Measurements from ENCODE around the gene ABHD14A.
"Not testable (repeated sequence)": the region's sequence is repeated elsewhere in the genome, so short reads cannot be mapped to it uniquely, and the experiment has no call there.

ABHD14A gene

DNA sequence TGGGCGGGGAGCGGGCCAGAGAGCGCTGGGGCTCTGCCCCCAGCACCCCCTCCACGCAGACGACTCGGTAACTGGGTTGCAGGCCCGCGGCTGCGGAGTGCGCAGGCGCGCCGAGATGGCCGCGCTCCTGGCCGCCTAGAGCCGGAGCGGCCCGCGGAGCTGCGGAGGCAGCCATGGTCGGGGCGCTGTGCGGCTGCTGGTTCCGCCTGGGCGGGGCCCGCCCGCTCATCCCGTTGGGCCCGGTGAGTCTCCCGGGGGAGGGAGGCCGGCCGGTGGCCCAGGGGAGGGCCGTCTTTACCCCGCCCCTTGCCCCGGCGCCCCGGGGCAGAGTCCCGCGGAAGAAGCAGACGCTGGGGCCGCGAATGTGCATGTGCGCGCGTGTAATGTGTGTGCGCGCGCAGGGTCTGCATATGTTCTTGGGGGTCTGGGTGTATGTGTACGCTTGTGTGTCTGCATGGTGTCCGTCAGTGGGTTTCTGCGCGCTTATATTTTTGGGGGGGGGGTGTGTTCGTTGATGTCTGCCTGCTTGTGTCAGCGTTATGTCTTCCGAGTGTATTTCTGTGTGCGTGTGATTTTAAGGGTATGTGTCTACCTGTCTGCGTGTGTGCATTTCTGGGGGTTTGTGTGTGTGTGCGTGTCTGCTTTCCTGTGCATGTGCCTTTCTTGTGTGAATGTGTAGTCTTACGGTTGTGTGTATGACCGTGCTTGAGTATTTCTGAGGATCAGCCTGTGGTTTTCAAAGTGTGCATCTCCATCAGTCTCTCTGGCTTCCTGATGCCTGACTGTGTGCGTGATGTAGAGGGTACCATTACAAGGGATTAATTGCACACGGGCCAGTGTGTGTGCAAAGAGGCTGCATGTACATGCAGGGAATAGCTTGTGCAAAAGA lies at the start of gene ABHD14A:
TSS of gene ABHD14A (plus strand) at position 102 of the 889 bp plus-strand sequence. CDS start at position 174, 72 bp downstream.
- no peak for DNase-seq

DNA sequence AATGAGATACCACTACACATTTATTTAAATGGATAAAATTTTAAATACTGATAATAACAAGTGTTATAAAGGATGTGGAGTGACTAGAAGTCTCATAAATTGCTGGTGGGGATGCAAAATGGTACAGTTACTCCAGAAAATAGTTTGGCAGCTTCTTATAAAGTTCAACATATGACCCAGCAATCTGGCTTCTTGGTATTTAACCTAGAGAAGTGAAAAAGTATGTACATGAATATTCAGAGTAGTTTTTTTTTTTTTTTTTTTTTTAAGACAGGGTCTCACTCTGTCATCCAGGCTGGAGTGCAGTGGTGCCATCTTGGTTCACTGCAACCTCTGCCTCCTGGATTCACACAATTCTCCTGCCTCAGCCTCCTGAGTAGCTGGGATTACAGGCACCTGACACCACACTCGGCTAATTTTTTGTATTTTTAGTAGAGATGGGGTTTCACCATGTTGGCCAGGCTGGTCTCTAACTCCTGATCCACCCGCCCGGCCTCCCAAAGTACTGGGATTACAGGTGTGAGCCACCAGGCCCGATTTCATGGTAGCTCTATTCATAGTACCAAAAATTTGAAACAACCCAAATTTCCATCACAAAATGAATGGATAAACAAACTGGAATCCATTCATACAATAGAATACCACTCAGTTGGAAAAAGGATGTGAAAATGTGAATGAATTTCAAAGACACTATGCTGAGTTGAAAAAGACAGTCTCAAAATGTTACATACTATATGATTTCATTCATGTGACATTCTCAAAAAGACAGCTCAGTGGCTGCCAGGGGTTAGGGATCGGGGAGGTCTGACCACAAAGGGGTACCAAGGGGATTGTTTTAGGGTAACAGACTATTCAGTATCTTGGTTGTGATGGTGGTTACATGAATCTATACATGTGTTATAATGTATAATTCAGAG lies 47.5 kb upstream of the ABHD14A start:
- no peak for DNase-seq

DNA sequence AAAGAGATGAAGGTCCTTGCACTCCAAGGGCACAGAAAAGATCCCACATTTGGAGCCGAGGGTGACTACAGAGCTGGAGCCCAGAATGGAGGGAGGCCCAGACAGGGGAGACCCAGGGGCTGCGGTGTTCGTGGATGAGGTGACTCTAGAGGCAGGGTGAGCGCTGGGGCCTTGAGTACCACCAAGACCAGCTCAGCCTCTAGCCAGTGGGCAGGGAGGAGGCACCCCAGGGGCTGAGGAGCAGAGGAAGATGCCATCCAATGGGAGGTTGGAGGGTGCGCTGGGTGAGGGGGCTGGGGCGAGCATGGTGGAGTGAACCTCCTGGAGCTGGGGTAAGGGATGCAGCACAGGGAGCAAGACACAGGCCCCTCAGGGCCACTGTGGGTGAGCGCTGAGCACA lies 46.4 kb upstream of the ABHD14A start:
- no peak for DNase-seq

DNA sequence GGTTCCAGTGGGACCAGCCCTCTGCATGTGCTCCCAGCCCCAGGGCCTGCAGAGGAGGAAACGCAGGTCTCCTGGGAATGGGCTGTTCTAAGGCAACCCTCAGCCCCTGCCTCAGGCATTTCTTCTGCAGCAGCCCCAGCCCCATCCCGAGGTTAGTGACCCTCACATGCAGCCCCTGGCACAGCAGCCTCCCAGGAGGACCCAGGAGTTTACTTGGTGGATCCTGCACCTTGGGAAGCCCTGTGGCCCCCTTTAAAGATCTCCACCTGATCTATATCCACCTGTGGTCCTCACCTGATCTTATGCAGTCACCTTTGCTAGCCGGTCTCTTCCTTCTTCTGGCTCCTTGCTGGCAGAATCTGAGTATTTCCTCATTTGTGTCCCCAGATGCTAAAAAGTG lies 45.9 kb upstream of the ABHD14A start:
- not testable (repeated sequence) for DNase-seq

DNA sequence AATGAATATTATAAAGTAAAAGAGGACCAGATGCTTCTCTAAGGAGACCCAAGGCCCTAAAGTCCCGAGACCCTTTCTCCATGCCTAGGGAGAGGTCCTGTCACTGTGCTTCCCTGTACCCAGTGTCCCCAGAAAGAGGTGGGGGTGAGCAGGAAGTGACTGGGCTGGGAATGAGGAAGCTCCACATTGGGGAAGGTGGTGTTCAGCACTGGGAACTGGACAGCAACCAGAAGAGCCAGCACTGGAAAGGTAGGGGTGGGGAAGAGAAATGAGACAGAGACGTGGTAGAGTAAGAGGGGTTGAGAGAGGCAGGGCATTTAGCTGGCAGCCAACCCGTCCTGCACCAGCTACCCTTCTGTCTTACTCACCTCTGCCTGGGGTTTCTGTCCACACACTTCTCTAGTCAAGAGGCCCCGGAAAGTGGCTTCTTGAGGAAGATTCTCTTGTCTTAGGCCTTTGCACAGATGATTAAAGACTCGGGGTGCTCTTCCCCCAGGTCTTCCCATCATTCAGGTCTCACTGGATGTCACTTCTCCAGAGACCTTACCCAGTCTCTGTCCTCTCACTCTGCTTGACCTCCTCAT lies 45.4 kb upstream of the ABHD14A start:
- no peak for DNase-seq

DNA sequence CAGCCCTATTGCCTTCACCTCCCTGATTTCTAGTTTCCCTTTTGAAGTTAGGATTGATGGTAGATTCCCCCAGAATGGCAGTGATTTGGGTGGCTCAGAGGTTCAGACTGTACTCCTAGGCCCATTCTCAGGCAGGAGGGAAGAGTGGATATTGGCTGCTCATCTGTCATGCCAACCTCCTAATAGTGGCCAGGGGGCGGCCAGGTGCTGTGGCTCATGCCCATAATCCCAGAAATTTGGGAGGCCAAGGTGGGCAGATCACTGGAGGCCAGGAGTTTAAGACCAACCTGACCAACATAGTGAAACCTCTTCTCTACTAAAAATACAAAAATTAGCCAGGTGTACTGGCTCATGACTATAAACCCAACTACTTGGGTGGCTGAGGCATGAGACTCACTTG lies 44.4 kb upstream of the ABHD14A start:
- no peak for DNase-seq

DNA sequence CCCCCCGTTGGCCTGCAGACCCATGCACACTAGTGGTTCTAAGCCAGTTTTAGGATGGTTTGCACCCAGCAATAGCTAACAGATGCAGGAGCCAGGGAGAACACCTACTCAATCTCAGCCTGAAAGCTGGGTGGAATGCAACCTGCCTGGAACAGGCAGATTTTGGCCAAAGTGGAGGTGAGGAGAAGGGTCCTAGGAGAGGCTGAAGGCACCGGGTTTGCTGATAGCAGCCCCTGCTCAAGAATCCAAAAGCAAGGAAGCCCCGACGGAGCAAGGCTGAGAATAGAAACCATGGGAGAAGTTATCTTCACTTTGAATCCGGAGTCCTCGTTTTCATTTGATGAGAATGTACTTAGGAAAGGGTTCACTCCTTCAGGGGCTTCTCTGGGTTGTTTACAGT lies 43.1 kb upstream of the ABHD14A start:
- no peak for DNase-seq

DNA sequence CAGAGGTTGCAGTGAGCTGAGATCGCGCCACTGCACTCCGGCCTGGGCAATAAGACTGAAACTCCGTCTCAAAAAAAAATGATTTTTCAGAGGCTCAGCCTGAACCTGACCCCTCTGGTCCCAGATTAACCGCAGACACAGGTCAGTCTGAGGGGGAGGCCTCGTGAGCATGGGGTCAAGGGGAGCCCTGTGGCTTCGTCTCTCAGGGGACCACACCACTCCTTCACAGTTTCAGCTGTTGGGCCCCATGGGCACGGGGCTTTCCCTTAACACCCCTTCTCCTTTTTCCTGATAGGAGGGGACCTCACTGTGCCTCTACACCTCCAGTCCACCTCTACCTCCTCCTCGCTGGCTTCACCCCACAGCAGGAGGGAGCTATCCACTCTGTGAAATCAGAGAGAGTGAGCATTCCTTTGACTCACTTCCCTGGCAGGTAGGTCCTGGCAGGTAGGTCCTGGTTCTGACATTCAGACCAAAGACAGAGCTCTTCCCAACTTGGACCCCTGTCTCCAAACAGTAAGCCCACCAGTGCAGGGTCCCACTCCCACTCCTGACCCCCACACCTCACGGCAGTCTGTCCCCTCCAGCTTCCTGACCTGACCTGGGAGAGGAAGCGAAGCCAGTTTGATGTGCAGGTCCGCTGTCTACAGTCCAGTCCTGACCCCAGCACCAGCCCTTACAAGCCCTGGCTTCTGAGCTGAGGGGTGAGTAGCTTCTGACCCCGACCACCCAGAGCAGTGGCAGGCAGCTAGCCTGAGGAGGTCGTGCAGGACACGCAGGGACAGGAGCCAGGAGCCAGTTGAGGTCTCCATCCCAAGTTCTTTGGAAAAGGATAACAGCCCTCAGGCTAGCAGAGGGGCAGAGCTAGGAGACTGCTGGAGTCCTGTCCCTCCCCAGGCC lies 42.1 kb upstream of the ABHD14A start:
- no peak for DNase-seq

DNA sequence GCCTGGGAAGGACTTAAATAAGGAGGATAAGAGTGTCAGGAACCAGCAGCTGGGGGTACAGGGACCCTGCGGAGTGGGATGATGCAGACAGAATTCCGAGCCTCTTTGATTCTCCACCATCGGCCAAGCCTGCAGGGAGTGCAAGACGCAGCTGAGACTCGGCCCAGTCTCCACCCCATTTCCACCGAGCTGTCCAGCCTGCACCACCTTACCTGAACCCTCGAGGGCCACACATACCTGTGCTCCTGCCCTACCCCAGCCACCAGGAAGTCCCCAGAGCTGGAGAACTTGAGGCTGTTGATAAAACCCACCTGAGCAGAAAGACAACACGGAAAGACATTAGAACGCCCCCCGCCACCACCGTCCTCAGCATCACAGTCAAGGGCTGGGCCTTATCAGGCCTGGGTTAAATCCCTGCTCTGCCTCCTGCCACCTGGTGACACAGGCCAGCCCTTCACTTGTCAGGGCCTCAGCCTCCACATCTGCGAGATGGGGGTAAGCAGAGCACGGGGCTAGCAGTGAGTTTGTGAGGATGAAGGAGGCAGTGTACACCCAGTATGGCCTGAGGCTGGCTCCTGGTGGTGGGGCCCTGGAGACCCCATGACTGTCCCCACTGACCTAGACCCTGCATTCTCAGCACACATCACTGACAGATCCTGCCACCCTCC lies 41.3 kb upstream of the ABHD14A start:
- no peak for DNase-seq

DNA sequence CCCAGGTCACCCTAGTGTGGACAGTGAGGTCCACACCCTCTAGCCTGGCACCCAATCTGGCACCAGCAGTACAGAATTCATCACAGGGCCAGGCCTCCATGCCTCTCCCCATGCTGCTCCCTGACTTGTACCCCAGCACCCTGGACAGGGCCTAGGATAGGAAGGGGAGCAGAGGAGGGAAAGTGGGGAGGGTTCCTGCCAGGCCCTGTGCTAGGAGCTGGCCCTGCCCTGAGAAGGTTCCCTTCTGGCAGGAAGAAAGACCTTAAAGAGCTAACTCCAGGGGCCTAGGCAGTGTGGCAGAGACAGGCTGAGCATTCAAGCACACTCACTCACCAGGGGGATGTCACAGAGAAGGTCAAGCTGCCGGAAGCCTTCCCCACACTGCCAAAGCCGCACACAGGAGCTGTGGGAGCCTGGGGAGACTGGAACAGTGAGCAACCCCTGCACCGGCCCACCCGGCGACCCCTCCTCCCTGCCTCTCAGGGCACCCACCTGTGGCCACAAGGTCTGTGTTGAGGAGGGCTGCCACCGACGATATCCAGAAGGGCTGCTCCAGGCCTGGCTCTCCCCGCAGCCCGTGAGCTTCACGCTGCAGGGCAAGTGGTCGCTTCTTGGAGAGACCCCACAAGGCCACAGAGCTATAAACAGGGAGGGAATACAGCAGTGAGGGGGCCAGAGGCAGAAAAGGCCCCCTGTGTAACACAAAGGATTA lies 40.6 kb upstream of the ABHD14A start:
- no peak for DNase-seq

DNA sequence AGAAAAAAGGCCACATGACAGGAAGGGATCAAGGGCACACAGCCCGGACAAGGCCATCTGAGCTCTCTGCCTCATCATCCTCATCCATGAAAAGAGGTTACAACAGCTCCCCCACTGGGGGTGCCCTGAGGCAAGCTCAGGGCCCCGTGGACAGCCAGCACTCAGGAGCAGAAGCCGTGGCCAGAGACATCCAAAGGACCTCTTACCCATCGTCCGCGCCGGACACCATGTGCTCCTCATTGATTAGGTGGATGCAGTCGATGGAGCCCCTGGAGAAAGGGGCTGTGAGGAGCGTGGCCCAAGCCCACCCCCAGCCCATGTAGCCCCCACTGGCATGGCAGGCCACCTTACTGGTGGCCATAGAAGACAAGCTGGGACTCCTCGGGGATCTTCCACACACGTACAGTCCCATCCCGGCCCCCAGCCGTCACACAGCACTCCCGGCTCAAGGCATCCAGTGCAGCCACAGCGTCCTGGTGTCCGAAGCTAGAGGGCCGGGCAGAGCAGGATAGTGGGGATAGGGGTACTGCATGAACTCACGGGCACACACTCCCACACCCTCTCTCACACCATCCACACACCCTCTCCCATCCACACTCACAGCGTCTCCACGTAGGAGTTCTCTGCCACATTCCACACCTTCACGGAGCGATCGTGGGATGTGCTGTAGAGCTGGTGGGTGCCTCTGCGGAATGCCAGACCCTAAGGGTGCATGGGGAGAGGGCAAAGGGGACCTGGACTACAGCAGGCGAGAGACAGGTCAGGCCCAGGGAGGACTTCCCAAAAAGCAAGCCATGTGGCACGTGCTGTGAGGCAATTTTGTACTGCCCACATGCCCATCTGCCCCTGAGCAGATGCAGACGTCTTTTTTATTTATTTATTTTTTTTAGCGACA lies 39.6 kb upstream of the ABHD14A start:
- DNase-seq: no peak

DNA sequence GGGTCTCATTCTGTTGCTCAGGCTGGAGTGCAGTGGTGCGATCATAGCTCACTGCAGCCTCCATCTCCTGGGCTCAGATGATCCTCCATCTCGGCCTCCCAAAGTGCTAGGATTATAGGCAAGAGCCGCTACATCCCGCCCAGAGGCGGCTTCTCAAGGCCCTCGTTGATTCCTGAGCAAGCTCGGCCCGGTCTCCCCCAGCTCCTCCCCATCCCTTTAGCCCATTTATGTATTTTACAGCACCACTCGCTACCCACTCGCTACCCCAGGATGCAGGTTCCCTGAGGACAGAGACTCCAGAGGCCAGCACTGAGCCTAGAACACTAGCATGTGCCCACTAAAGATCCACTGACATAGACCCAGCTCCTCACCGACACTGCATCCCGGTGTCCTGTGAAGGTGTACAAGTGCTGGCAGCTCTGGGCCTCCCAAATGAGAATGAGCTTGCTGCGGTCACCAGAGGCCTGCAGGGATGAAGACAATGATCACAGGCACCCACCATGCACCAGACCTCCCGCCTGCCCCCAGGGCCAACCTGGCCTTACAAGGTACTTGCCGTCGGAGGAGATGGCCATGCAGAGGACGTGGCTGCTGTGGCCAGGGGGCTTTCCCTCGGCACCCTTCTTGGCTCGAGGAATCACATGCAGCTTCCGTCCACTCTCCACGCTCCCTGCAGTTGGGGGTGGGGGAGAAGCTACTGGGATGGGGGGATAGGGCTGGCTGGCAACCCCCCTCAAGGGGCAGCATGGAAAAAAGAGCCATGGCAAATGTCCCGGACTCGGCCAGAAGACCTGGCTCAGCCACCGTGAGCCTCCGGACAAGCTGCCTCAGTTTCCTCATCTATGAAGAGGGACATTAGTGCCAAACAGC lies 38.7 kb upstream of the ABHD14A start:
- no peak for DNase-seq

DNA sequence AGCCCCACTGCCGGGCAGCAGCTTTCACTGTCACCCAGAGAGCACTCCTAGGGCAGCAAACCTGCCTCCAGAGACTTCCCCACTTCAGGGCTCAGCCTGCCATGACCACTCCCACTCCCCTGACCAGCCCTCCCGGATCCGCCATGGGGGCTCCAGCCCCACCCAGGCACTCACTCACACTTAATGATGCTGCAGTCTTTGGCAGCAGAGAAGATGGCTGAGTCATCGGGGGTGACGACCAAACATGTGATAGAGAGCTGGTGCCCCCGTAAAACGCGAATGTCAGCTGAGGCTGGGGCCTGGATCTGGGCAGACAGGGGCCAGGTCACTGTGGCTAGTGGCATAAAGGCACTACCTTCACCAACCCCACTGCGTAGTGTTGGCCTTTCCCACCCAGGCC lies 37.9 kb upstream of the ABHD14A start:
- DNase-seq: no peak

DNA sequence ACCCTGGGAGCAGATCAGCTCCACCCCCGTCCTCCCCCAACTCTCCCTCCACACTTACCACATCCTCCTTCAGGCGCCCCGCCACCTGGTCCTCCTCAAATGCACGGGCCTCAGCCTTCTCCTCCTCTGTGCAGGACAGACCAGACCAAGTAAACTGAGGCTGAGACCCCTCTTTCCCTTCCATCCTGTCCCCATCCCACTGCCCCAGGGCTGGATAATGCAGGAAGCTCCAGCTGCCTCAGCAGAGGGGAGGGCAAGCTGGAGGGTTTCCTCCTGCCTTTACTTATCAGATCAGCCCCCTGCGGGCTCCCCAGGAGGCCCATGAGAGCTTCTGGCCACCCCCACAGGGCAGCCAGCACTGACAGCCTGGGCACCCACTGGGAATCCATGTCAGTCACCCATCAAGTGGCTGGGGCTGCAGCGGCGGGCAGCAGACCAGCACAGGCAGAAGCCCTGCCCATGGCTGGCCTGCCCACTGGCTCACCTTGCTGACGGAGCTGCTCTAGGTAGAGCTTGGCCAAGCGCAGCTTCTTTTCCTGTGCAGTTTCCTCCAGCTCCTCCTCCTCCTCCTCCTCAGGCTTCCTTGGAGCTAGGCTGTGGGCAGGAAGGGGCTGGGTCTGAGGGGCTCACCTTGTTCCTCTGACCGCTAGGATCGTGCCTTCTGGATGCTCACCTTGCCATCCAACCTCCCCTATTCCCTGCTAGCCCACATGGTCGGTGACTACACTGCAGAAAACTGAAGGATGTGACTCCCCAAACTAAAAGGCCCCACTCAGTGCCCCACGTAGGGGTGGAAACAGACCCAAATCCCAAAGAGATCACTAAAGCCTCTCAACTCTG lies 37.0 kb upstream of the ABHD14A start:
- DNase-seq: no peak

DNA sequence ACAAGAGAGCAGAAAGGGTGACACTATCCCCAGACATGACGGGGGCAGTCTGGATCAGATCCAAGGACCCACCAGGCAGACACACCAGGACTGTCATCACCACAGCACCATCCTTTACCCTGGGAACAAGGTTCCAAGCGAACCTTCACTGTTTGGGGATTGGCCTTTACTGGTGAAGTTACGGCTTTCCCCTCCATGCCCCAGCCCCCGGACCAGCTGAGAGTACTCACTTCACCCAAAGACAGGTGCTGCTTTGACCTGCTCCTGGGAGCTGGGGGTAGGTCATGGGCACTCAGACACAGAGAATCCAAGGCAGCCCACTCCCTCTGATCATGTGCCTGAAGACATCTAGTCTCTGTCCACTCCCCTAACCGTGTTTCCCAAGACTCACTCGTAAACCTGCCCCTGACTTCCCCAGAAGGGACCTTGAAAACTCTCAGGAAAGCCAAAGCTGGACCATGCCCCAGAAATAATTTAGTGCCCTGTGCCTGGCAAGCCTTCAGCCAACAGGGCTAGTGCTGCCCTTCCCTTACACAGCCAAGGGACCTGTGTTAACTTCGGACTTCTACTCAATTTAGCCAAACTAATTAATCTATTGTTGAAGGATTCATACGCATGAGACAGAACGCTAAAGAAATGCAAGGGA lies 36.0 kb upstream of the ABHD14A start:
- DNase-seq: no peak

DNA sequence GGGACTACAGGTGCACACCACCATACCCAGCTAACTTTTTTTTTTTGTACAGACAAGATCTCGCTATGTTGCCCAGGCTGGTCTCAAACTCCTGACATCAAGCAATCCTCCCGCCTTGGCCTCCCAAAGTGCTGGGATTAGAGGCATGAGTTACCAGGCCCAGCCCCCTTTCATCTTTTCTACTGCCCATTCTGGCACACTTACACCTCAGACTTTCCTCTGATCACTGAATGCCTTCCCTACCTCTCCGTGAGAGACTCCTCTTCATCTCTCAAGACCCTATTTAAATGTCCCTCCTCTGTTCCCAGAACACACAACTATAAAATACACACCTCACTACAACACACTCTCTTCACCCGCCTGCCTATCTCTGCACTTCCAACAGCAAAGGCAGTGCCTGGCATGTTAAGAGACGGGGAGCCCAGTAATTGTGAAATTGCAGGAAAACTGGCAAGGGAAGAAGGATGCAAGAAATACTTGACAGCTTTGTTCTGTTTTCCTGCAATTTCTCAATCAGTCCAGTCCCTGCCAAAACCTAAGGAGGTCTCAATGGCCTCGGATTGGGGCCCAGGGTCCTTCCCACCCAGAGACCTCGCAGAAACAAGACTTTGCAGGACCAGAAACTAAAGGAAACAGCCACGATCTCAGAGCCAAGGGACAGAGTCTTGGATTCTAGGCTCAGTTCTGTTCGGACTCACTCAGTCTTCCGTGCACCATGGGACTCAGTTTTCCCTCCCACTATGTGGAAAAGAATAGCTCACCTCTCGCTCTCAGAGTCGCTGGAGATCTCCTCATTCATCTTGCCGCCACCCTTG lies 34.0 kb upstream of the ABHD14A start:
- no peak for DNase-seq

DNA sequence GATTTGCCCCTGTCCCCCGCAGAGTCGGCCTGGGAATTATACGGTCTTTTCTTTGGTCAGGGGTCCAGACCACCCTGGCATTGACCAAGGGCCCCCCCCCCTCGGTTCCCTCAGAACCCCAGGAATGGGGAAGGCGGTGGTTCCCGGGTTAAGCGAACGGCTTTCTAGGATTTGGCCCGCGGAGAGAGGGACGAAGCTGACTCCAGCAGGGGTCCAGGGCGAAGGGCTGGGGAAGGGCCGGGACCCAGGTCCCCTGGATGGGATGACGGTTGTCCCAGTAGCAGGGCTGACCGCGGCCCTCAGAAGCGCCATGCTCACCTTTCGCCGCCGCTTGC lies 33.4 kb upstream of the ABHD14A start:
- no peak for DNase-seq

All from NCI-H187 treated with DMSO at 0.1 percent for 48 hours (cell line).